Mesodermal cell (in vitro differentiated cells): ENCODE data around the gene NANS. TPM values are rescaled to one million over a fixed set of nuclear protein-coding genes. Genes with fewer than 3 reads are reported as not detected.

Experiments
- H3K27ac ChIP-seq: 2 replicates; pipeline ENCODE4 v1.7.0; 2013; ENCODE audit warnings: mild to moderate bottlenecking, low read depth, low read length, moderate library complexity; ENCODE audit not compliant: severe bottlenecking
- H3K36me3 ChIP-seq: 2 replicates; pipeline ENCODE4 v1.7.1; 2013; ENCODE audit warnings: mild to moderate bottlenecking, low read length, moderate library complexity; ENCODE audit not compliant: control insufficient read depth, insufficient read depth
- H3K4me1 ChIP-seq: one replicate; pipeline ENCODE4 v1.7.1; 2013; ENCODE audit warnings: mild to moderate bottlenecking, low read length; ENCODE audit not compliant: insufficient read depth, control insufficient read depth, poor library complexity, severe bottlenecking
- H3K4me3 ChIP-seq: 2 replicates; pipeline ENCODE4 v1.7.0; 2013; ENCODE audit warnings: low read length, control low read depth, mild to moderate bottlenecking; ENCODE audit not compliant: insufficient read depth, poor library complexity, severe bottlenecking; ENCODE audit errors: extremely low read depth
- H3K9me3 ChIP-seq: 2 replicates; pipeline ENCODE4 v1.7.1; 2013; ENCODE audit warnings: mild to moderate bottlenecking, low read length, moderate library complexity; ENCODE audit not compliant: control insufficient read depth
- WGBS, 2 experiments: methylation state at CpG; one replicate each; pipeline ENCODE4 v1.1.5; 2013; ENCODE audit warnings: missing lambda C conversion rate in 2 of 2; ENCODE audit not compliant: insufficient coverage in 2 of 2; 5-methylcytosine and 5-hydroxymethylcytosine counted together
- polyA plus RNA-seq, 2 experiments: library from polyadenylated mRNA; stranded (reverse); fragments of 50-300 nt; gene quantifications; one replicate each; pipeline ENCODE4 v1.2.3, GENCODE V29; 2013

Gene NANS, protein sequence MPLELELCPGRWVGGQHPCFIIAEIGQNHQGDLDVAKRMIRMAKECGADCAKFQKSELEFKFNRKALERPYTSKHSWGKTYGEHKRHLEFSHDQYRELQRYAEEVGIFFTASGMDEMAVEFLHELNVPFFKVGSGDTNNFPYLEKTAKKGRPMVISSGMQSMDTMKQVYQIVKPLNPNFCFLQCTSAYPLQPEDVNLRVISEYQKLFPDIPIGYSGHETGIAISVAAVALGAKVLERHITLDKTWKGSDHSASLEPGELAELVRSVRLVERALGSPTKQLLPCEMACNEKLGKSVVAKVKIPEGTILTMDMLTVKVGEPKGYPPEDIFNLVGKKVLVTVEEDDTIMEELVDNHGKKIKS
- polyA plus RNA-seq (2013, experiment 1 of 2) = 53.0 TPM
- 49.9 TPM for polyA plus RNA-seq (2013, experiment 2 of 2)

GRCh38 chr9:98056269-98057137 lies at the start of gene NANS:
TSS of gene NANS (plus strand) at chr9:98056732. CDS start at chr9:98056809, 77 bp downstream.
- WGBS, 2 experiments = 1 to 3% methylated on average over 58 to 64 of the region's 80 CpGs
- peak within 1 kb of the TSS; percentile 91 for H3K27ac ChIP-seq

GRCh38 chr9:98007251-98007928 lies 49.1 kb upstream of the NANS start:
- peaks cover 98% of the 10 kb centered on the region for H3K36me3 ChIP-seq
- 96 to 99% methylated on average over 9 to 10 of the region's 13 CpGs for WGBS, 2 experiments

More at GRCh38 chr9:98056269-98057137, at the start of gene NANS:
- no peaks in the 10 kb centered on the region for H3K9me3 ChIP-seq
- H3K4me3 ChIP-seq = peak within 1 kb of the TSS; percentile 65
- H3K4me1 ChIP-seq = peaks cover 3% of the 10 kb centered on the region
- peaks cover 7% of the 10 kb centered on the region for H3K36me3 ChIP-seq

GRCh38 chr9:98008764-98009163 lies 47.8 kb upstream of the NANS start:
- no CpG with 5 or more reads among the region's 3 CpGs for WGBS, 2 experiments
- no peaks in the 10 kb centered on the region for H3K9me3 ChIP-seq
- H3K27ac ChIP-seq = no peak overlapping the region
- peaks cover 98% of the 10 kb centered on the region for H3K36me3 ChIP-seq
- H3K4me3 ChIP-seq = no peak overlapping the region
- H3K4me1 ChIP-seq = no peaks in the 10 kb centered on the region

More at GRCh38 chr9:98007251-98007928, 49.1 kb upstream of the NANS start:
- Histone ChIP-seq H3K4me1 (no peaks in the 10 kb centered on the region), H3K27ac (no peak overlapping the region), H3K4me3 (no peak overlapping the region), H3K9me3 (no peaks in the 10 kb centered on the region)

- WGBS, 2 experiments = 89 to 100% methylated on average over 5 to 6 of the region's 6 CpGs
- Histone ChIP-seq H3K36me3 (peaks cover 98% of the 10 kb centered on the region), H3K4me3 (no peak overlapping the region), H3K4me1 (no peaks in the 10 kb centered on the region), H3K27ac (no peak overlapping the region), H3K9me3 (no peaks in the 10 kb centered on the region)
Observed at GRCh38 chr9:98009437-98009836, 47.1 kb upstream of the NANS start.

- WGBS, 2 experiments = no CpG with 5 or more reads among the region's 1 CpG
- Histone ChIP-seq H3K27ac (no peak overlapping the region), H3K9me3 (no peaks in the 10 kb centered on the region), H3K4me1 (no peaks in the 10 kb centered on the region), H3K36me3 (peaks cover 99% of the 10 kb centered on the region), H3K4me3 (no peak overlapping the region)
Observed at GRCh38 chr9:98009936-98010335, 46.6 kb upstream of the NANS start.

DNA sequence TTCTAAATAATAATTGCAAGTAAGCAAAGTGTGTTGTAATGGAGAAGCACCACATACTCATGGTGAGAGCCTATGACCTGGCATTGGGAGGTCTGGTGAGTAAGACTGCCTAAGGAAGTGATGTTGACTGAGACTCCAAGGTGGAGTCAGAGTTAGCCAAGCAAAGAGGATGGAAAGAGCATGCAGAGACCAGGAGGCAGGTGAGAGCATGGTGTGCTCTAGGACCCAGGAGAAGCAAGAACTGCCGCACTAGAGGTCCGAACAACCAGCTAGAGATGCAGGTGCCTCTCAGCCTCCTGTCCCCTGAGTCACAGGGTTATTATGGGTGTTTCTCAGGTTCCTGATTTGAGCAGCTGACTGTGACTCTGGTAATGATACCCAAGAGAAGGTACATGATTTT lies 46.1 kb upstream of the NANS start:
- H3K9me3 ChIP-seq = no peaks in the 10 kb centered on the region
- H3K4me3 ChIP-seq = no peak overlapping the region
- H3K4me1 ChIP-seq = no peaks in the 10 kb centered on the region
- WGBS, 2 experiments = 78 to 83% methylated on average over 2 of the region's 2 CpGs
- H3K36me3 ChIP-seq = peaks cover 99% of the 10 kb centered on the region
- H3K27ac ChIP-seq = no peak overlapping the region

DNA sequence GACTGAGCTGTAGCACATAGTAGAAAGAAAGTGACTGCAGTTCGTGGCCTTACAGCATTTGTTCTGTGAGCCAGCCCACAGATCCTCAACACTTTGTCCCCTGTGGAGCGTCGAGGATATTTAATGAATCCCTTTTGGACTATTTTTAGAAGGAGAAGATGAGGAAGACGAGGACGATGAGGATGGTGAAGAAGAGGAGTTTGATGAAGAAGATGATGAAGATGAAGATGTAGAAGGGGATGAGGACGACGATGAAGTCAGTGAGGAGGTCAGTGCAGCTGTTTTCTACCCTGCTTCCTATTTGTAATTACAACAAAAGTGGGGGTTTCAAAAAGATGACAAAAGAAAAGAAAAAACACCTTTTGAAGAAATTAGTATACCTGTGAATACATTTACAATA lies 45.4 kb upstream of the NANS start:
- H3K9me3 ChIP-seq = no peaks in the 10 kb centered on the region
- H3K27ac ChIP-seq = no peak overlapping the region
- no peak overlapping the region for H3K4me3 ChIP-seq
- H3K36me3 ChIP-seq = peaks cover 97% of the 10 kb centered on the region
- no peaks in the 10 kb centered on the region for H3K4me1 ChIP-seq
- WGBS, 2 experiments = 97 to 98% methylated on average over 5 of the region's 7 CpGs

GRCh38 chr9:98016137-98016680 lies 40.3 kb upstream of the NANS start:
- WGBS, 2 experiments = 94 to 100% methylated on average over 1 to 4 of the region's 4 CpGs
- Histone ChIP-seq H3K36me3 (peaks cover 92% of the 10 kb centered on the region), H3K27ac (no peak overlapping the region), H3K4me3 (no peak overlapping the region), H3K9me3 (no peaks in the 10 kb centered on the region), H3K4me1 (no peaks in the 10 kb centered on the region)

DNA sequence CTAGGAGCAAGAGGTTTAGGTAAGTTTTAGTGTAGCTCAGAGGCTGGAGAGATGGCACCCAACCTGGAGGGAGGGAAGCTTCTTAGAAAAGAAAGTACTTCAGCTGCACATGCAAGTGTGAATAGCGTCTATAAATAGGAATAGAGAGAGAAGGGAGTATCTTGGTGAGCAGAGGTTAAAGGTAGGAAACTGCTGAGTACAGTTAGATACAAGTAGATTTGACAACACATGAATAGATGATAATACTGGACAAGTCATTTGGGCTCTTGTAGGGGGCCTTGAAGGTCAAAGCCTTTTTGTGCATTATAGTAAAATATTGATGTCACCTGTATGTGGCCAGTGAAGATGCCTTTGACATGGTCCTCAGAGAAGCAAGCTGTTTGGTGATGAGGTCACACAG lies 39.2 kb upstream of the NANS start:
- 90 to 94% methylated on average over 1 of the region's 1 CpG for WGBS, 2 experiments
- Histone ChIP-seq H3K4me1 (peaks cover 3% of the 10 kb centered on the region), H3K36me3 (peaks cover 84% of the 10 kb centered on the region), H3K4me3 (no peak overlapping the region), H3K27ac (no peak overlapping the region), H3K9me3 (no peaks in the 10 kb centered on the region)

DNA sequence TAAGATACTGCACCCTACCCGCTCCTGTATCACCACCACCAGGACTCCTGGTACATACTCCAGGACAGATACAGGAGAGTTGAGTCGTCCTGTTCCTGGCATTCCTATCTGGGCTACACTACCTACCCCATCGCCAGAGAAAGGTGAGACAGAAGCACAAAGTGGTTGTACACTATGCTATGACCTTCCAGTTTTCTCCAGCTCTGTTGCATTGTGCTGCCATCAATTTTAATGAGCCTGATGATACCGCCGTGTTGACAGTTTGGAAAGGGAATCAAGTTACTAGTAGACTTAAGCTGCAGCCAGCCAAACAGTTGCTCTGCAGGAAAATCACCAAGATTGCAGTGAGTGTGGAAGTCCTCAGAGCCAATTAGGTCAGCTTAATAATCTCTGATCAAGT lies 38.2 kb upstream of the NANS start:
- 92 to 95% methylated on average over 3 to 5 of the region's 5 CpGs for WGBS, 2 experiments
- no peak overlapping the region for H3K27ac ChIP-seq

More for the DNA sequence above, 38.2 kb upstream of the NANS start:
- no peaks in the 10 kb centered on the region for H3K9me3 ChIP-seq
- peaks cover 3% of the 10 kb centered on the region for H3K4me1 ChIP-seq
- peaks cover 73% of the 10 kb centered on the region for H3K36me3 ChIP-seq
- H3K4me3 ChIP-seq = no peak overlapping the region
